Neural progenitor cell (in vitro differentiated cells): ENCODE measurements around the gene STK33. TPM values are rescaled to one million over a fixed set of nuclear protein-coding genes. Genes with fewer than 3 reads are reported as not detected.

Experiments
- DNase-seq: peaks from one replicate; pipeline ENCODE4 v3.0.0-alpha.2; 2016; ENCODE audit warnings: low spot score
- H2AFZ ChIP-seq: fragments of 200-600 bp; sonication (generic); replicated peaks from 2 replicates; pipeline ENCODE4 v1.6.1; 2016; ENCODE audit warnings: antibody characterized with exemption
- H3F3A ChIP-seq: fragments of 200-600 bp; sonication (generic); 2 replicates; pipeline ENCODE4 v1.6.1; 2016; ENCODE audit warnings: antibody characterized with exemption, low read depth
- H3K27ac ChIP-seq: fragments of 200-600 bp; sonication (generic); 2 replicates; pipeline ENCODE4 v1.5.1; 2016; ENCODE audit warnings: mild to moderate bottlenecking
- H3K27me3 ChIP-seq: fragments of 200-600 bp; sonication (generic); 2 replicates; pipeline ENCODE4 v1.6.1; 2016; ENCODE audit warnings: mild to moderate bottlenecking, moderate library complexity
- H3K36me3 ChIP-seq: fragments of 200-600 bp; sonication (generic); 2 replicates; pipeline ENCODE4 v1.5.1; 2016
- H3K4me1 ChIP-seq: fragments of 200-600 bp; sonication (generic); 2 replicates; pipeline ENCODE4 v1.6.1; 2016; ENCODE audit warnings: mixed run types
- H3K4me2 ChIP-seq: fragments of 200-600 bp; sonication (generic); 2 replicates; pipeline ENCODE4 v1.6.1; 2016
- H3K4me3 ChIP-seq: fragments of 200-600 bp; sonication (generic); 2 replicates; pipeline ENCODE4 v1.5.1; 2016
- H3K79me2 ChIP-seq: fragments of 200-600 bp; sonication (generic); 2 replicates; pipeline ENCODE4 v1.6.1; 2016; ENCODE audit warnings: low read depth
- H3K9ac ChIP-seq: fragments of 200-600 bp; sonication (generic); 2 replicates; pipeline ENCODE4 v1.6.1; 2016
- H3K9me3 ChIP-seq: fragments of 200-600 bp; sonication (generic); 2 replicates; pipeline ENCODE4 v1.5.1; 2016; ENCODE audit warnings: low read depth
- H4K20me1 ChIP-seq: fragments of 200-600 bp; sonication (generic); 2 replicates; pipeline ENCODE4 v1.6.1; 2016; ENCODE audit warnings: low read depth
- H3K27ac Mint-ChIP-seq: 3 replicates; pipeline ENCODE4 v1.8.0; 2021; ENCODE audit warnings: mixed read lengths
- H3K27me3 Mint-ChIP-seq: 2 replicates; pipeline ENCODE4 v1.8.0; 2022; ENCODE audit warnings: low read depth, mild to moderate bottlenecking, inconsistent platforms, moderate library complexity, mixed read lengths; ENCODE audit not compliant: insufficient read depth
- H3K36me3 Mint-ChIP-seq: 3 replicates; pipeline ENCODE4 v1.8.0; 2021; ENCODE audit warnings: mixed read lengths
- H3K4me1 Mint-ChIP-seq: 3 replicates; pipeline ENCODE4 v1.8.0; 2021; ENCODE audit warnings: mixed read lengths
- H3K4me3 Mint-ChIP-seq: 3 replicates; pipeline ENCODE4 v1.8.0; 2021; ENCODE audit warnings: mild to moderate bottlenecking, moderate library complexity, mixed read lengths
- H3K9me3 Mint-ChIP-seq: 3 replicates; pipeline ENCODE4 v1.8.0; 2020; ENCODE audit warnings: mixed read lengths
- EZH2 ChIP-seq: fragments of 200-600 bp; sonication (generic); IDR thresholded peaks from 2 replicates; pipeline ENCODE4 v1.6.1; 2017; ENCODE audit warnings: antibody characterized with exemption, mild to moderate bottlenecking, moderate library complexity
- EZH2phosphoT487 ChIP-seq: fragments of 200-600 bp; sonication (generic); IDR thresholded peaks from 2 replicates; pipeline ENCODE4 v1.6.1; 2017; ENCODE audit warnings: antibody characterized with exemption
- total RNA-seq: library from RNA; depleted of rRNA; stranded (reverse); fragments of >200 nt; gene quantifications from 2 replicates; pipeline ENCODE4 v1.2.3, GENCODE V29; 2015; ENCODE audit warnings: low replicate concordance
- TF ChIP-seq, protein P1 (sequence below): fragments of 200-600 bp; sonication (generic); IDR thresholded peaks from 2 replicates; pipeline ENCODE4 v1.5.1; 2017; ENCODE audit warnings: antibody characterized with exemption, mild to moderate bottlenecking

STK33 gene
- total RNA-seq, 1 donor from 2014 or later, result 56.5 TPM

DNA sequence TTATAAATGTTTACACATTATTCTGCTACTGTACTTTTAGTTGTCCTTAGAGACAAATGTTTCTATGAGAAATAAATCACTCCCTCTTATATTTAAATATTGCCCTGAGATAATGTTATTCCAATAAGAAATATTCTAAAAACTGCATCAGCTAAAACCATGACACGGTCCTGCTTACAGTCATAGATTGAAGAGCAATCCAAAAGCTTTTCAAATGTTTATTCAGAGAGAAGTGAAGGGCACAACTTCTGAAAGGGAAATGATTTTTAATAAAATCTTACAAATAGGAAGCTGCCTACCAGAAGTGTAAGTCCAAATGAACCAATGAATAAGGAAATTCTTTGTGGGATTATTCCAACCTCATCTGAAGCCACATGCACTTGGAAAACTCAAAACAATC is 49.2 kb downstream of the STK33 start:
- no peak overlapping the region for H3K4me3 ChIP-seq
- H3K27me3 Mint-ChIP-seq, result no peaks in the 10 kb centered on the region
- H3K27ac ChIP-seq, result no peak overlapping the region
- no peaks in the 10 kb centered on the region for H3K4me1 ChIP-seq
- H3K4me3 Mint-ChIP-seq, result no peak overlapping the region
- H3K4me1 Mint-ChIP-seq, result no peaks in the 10 kb centered on the region
- no peaks in the 10 kb centered on the region for H3K79me2 ChIP-seq
- TF ChIP-seq, protein P1, sequence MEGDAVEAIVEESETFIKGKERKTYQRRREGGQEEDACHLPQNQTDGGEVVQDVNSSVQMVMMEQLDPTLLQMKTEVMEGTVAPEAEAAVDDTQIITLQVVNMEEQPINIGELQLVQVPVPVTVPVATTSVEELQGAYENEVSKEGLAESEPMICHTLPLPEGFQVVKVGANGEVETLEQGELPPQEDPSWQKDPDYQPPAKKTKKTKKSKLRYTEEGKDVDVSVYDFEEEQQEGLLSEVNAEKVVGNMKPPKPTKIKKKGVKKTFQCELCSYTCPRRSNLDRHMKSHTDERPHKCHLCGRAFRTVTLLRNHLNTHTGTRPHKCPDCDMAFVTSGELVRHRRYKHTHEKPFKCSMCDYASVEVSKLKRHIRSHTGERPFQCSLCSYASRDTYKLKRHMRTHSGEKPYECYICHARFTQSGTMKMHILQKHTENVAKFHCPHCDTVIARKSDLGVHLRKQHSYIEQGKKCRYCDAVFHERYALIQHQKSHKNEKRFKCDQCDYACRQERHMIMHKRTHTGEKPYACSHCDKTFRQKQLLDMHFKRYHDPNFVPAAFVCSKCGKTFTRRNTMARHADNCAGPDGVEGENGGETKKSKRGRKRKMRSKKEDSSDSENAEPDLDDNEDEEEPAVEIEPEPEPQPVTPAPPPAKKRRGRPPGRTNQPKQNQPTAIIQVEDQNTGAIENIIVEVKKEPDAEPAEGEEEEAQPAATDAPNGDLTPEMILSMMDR, result no peak
- TF ChIP-seq EZH2 (no peak), EZH2phosphoT487 (no peak)
- no peak overlapping the region for H3K9ac ChIP-seq
- no peak overlapping the region for H2AFZ ChIP-seq
- DNase-seq, result no peak
- no peaks in the 10 kb centered on the region for H3K27me3 ChIP-seq
- H3K9me3 ChIP-seq, result no peaks in the 10 kb centered on the region
- no peaks in the 10 kb centered on the region for H4K20me1 ChIP-seq
- H3K36me3 Mint-ChIP-seq, result peaks cover 12% of the 10 kb centered on the region
- peaks cover 21% of the 10 kb centered on the region for H3K9me3 Mint-ChIP-seq
- no peaks in the 10 kb centered on the region for H3F3A ChIP-seq
- no peak overlapping the region for H3K4me2 ChIP-seq
- no peak overlapping the region for H3K27ac Mint-ChIP-seq
- H3K36me3 ChIP-seq, result no peaks in the 10 kb centered on the region

DNA sequence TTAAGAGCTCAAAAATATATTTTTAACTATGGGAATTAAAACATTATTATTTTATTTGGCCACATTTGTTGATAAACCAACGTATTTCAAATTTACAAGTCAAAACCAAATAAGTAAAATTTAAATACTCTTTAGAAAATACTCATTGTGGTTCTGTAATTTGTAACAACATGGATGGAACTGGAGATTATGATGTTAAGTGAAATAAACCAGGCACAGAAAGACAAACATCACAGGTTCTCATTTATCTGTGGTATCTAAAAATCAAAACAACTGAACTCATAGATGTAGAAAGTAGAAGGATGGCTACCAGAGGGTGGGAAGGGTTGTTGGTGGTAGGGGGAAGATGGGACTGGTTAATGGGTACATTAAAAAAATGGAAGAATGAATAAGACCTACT is 50.8 kb downstream of the STK33 start:
- Mint-ChIP-seq H3K27ac (no peak overlapping the region), H3K36me3 (peaks cover 10% of the 10 kb centered on the region), H3K9me3 (peaks cover 13% of the 10 kb centered on the region), H3K27me3 (no peaks in the 10 kb centered on the region), H3K4me3 (no peak overlapping the region), H3K4me1 (no peaks in the 10 kb centered on the region)
- no peak overlapping the region for H3K9ac ChIP-seq
- no peaks in the 10 kb centered on the region for H3K79me2 ChIP-seq
- no peaks in the 10 kb centered on the region for H3K4me1 ChIP-seq
- TF ChIP-seq EZH2phosphoT487, result no peak
- TF ChIP-seq, protein P1, result no peak
- TF ChIP-seq EZH2, result no peak
- H3F3A ChIP-seq, result no peaks in the 10 kb centered on the region
- no peak overlapping the region for H3K4me3 ChIP-seq
- DNase-seq, result no peak
- no peaks in the 10 kb centered on the region for H3K27me3 ChIP-seq
- no peaks in the 10 kb centered on the region for H3K9me3 ChIP-seq
- H3K36me3 ChIP-seq, result no peaks in the 10 kb centered on the region
- H4K20me1 ChIP-seq, result no peaks in the 10 kb centered on the region
- no peak overlapping the region for H3K27ac ChIP-seq
- no peak overlapping the region for H3K4me2 ChIP-seq
- H2AFZ ChIP-seq, result no peak overlapping the region

DNA sequence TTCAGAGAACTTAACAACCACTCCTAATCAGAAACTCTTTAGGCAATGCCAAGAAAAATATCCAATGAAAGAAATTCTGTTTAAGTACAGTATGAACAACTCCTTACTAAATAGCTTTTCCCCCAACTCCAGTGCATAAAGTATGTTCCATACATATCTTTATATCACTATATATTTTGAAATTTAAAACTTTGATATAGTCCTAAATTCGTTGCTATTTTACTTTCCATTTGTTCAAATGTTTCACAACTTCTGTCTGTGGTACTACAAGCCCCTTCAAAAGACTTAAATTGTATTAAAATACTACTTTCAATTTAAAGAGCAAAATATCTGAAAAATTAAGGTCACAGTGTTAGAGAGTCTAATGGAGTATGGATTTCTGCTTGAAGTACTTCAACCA is 52.6 kb downstream of the STK33 start:
- TF ChIP-seq EZH2phosphoT487, result no peak
- TF ChIP-seq, protein P1, result no peak
- no peak for TF ChIP-seq EZH2
- H3K4me2 ChIP-seq, result no peak overlapping the region
- no peaks in the 10 kb centered on the region for H3K36me3 ChIP-seq
- Mint-ChIP-seq H3K27me3 (no peaks in the 10 kb centered on the region), H3K4me1 (no peaks in the 10 kb centered on the region), H3K9me3 (no peaks in the 10 kb centered on the region), H3K36me3 (peaks cover 2% of the 10 kb centered on the region), H3K4me3 (no peak overlapping the region), H3K27ac (no peak overlapping the region)
- H2AFZ ChIP-seq, result no peak overlapping the region
- H3K4me3 ChIP-seq, result no peak overlapping the region
- no peaks in the 10 kb centered on the region for H3K79me2 ChIP-seq
- H3F3A ChIP-seq, result no peaks in the 10 kb centered on the region
- no peaks in the 10 kb centered on the region for H3K4me1 ChIP-seq
- no peaks in the 10 kb centered on the region for H3K27me3 ChIP-seq
- DNase-seq, result no peak
- H3K9ac ChIP-seq, result no peak overlapping the region
- H3K27ac ChIP-seq, result no peak overlapping the region
- H4K20me1 ChIP-seq, result no peaks in the 10 kb centered on the region
- no peaks in the 10 kb centered on the region for H3K9me3 ChIP-seq
